GM12873 (cell line): Measurements from ENCODE around the gene TMEM145.

ENCODE experiments used
- TF ChIP-seq, protein P1 (sequence below): IDR thresholded peaks from 2 replicates; pipeline ENCODE4 v1.5.1; 2012; ENCODE audit warnings: low read depth, mild to moderate bottlenecking, moderate library complexity, low read length, control low read depth; ENCODE audit not compliant: insufficient read depth; ENCODE audit errors: missing control alignments

Gene TMEM145

DNA sequence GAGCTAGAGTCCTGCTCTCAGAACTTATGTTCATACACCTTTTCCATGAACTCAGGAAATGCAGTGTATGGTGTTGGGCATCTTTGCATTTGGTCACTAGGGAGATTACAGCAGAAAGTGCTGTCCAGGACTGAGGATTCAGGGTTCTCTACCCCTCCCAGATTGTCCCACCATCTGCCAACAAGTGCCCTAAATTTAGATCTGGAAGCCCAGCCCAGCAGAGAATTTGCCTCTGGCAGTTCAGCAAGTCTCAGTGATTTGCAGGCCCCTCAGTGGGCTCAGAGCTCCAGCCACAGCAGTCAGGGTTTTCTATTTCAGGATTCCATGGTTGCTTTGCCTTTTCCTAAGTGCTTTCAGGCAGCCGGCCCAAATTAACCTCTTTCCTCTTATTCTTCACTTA is 53.6 kb downstream of the TMEM145 start:
- TF ChIP-seq, protein P1, sequence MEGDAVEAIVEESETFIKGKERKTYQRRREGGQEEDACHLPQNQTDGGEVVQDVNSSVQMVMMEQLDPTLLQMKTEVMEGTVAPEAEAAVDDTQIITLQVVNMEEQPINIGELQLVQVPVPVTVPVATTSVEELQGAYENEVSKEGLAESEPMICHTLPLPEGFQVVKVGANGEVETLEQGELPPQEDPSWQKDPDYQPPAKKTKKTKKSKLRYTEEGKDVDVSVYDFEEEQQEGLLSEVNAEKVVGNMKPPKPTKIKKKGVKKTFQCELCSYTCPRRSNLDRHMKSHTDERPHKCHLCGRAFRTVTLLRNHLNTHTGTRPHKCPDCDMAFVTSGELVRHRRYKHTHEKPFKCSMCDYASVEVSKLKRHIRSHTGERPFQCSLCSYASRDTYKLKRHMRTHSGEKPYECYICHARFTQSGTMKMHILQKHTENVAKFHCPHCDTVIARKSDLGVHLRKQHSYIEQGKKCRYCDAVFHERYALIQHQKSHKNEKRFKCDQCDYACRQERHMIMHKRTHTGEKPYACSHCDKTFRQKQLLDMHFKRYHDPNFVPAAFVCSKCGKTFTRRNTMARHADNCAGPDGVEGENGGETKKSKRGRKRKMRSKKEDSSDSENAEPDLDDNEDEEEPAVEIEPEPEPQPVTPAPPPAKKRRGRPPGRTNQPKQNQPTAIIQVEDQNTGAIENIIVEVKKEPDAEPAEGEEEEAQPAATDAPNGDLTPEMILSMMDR, result no peak

DNA sequence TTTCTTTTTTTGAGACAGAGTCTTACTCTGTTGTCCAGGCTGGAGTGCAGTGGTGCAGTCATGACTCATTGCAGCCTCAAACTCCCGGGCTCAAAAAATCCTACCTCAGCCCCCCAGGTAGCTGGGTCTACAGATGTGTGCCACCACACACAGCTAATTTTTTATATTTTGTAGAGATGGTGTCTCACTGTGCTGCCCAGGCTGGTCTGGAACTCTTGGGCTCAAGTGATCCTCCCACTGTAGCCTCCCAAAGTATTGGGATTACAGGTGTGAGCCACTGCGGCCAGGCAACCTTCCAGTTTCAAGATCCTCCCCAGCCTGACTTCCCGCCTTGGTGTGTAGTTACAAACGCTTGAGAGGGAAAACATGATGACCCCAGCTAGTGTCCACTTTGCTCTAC is 54.8 kb downstream of the TMEM145 start:
- TF ChIP-seq, protein P1, result no peak

- TF ChIP-seq, protein P1, result no peak
These were observed 55.3 kb downstream of the TMEM145 start for GRCh38 chr19:42368360-42368759.

GRCh38 chr19:42368765-42369164 is 55.7 kb downstream of the TMEM145 start:
- TF ChIP-seq, protein P1, result no peak

DNA sequence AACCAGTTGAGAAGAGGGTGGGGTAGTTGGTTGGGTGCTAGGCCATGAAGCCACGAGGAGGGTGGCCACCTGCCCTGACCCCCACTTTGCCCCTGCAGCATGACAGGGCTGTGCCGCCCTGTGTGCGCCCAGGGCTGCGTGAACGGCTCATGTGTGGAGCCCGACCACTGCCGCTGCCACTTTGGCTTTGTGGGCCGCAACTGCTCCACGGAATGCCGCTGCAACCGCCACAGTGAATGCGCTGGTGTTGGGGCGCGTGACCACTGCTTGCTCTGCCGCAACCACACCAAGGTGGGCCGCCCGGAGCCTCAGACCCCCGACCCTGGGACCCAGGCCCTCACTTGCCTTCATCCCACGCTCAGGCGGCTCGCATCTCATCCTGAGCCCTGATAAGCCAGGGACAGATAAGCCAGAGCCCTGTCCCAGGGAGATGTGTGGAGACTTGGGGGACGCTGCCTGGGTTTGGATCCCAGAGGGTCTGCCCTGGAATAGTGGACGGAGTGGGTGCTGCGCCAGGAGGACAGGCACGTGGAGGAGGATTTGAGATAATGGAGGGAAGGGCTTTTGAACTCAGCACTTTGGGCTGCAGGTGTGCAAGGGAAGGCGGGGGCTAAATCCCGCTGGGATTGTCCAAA is 56.4 kb downstream of the TMEM145 start:
- TF ChIP-seq, protein P1, result no peak

- TF ChIP-seq, protein P1, result no peak
These were observed 57.0 kb downstream of the TMEM145 start for GRCh38 chr19:42370068-42370520.

GRCh38 chr19:42370626-42371175 is 57.6 kb downstream of the TMEM145 start:
- TF ChIP-seq, protein P1, result no peak
